Fibroblast of villous mesenchyme (primary cell): ENCODE data around the gene ALK. TPM values are rescaled to one million over a fixed set of nuclear protein-coding genes. Genes with fewer than 3 reads are reported as not detected.

Experiments used
- DNase-seq: peaks from one replicate; pipeline ENCODE4 v3.0.0-alpha.2; 2010; ENCODE audit warnings: low read depth
- H3K4me3 ChIP-seq: 2 replicates; pipeline ENCODE4 v1.5.1; 2011; ENCODE audit warnings: low read depth, mild to moderate bottlenecking, low read length
- CTCF ChIP-seq: IDR thresholded peaks from 2 replicates; pipeline ENCODE4 v1.5.1; 2012; ENCODE audit warnings: low read depth, mild to moderate bottlenecking, low read length; ENCODE audit not compliant: insufficient read depth
- total RNA-seq: library from RNA; depleted of rRNA; stranded (reverse); fragments of >200 nt; gene quantifications from 2 replicates; pipeline ENCODE4 v1.2.3, GENCODE V29; 2012

Gene ALK
- total RNA-seq, 1 donor: not detected

- no peak for TF ChIP-seq CTCF
- H3K4me3 ChIP-seq: no peak overlapping the region
- DNase-seq: no peak
Observed at GRCh38 chr2:29617351-29617750, 304.0 kb downstream of the ALK start.

- DNase-seq: no peak
- no peak for TF ChIP-seq CTCF
- no peak overlapping the region for H3K4me3 ChIP-seq
Observed at GRCh38 chr2:29616569-29616968, 304.8 kb downstream of the ALK start.

GRCh38 chr2:29615841-29616240 lies 305.5 kb downstream of the ALK start:
- no peak for DNase-seq
- no peak overlapping the region for H3K4me3 ChIP-seq
- TF ChIP-seq CTCF: no peak

GRCh38 chr2:29615183-29615582 lies 306.2 kb downstream of the ALK start:
- no peak overlapping the region for H3K4me3 ChIP-seq
- no peak for TF ChIP-seq CTCF
- DNase-seq: no peak

GRCh38 chr2:29614295-29614830 lies 307.0 kb downstream of the ALK start:
- no peak for DNase-seq
- TF ChIP-seq CTCF: no peak
- no peak overlapping the region for H3K4me3 ChIP-seq

GRCh38 chr2:29613792-29614266 lies 307.6 kb downstream of the ALK start:
- no peak for TF ChIP-seq CTCF
- DNase-seq: no peak
- H3K4me3 ChIP-seq: no peak overlapping the region

GRCh38 chr2:29613067-29613466 lies 308.3 kb downstream of the ALK start:
- no peak overlapping the region for H3K4me3 ChIP-seq
- no peak for TF ChIP-seq CTCF
- DNase-seq: no peak
